HepG2 (cell line): ENCODE results near the gene SRSF8. TPM values are rescaled to one million over a fixed set of nuclear protein-coding genes. Genes with fewer than 3 reads are reported as not detected.
A peak's percentile ranks its signal among the peaks of the same experiment; 100 is the strongest.

ENCODE experiments used
- ATAC-seq: fragments of 200-7000 bp; cut with Tn5 transposase; 3 replicates; pipeline ENCODE4 v1.9.1; 2020; ENCODE audit warnings: mild to moderate bottlenecking, moderate library complexity
- BruUV-seq: library from RNA; stranded (reverse); fragments of 400-500 nt; replicated peaks from 2 replicates; lab custom pipeline; 2021; lab: Mats Ljungman, UMichigan
- CTCF ChIA-PET: fragments of 300-600 bp; formaldehyde crosslinking; extraction: SDS; loops from one replicate; lab custom pipeline; 2021; ENCODE audit warnings: low total read pairs, inconsistent platforms, low intra/inter-chr PET ratio; lab: Yijun Ruan, JAX
- POLR2A ChIA-PET: fragments of 350-600 bp; sonication (Branson Sonifier 250); formaldehyde crosslinking; loops from one replicate; lab custom pipeline; 2020; ENCODE audit warnings: antibody characterized with exemption, inconsistent platforms; lab: Yijun Ruan, JAX
- DNase-seq: peaks from one replicate; pipeline ENCODE4 v3.0.0-alpha.2; 2015; ENCODE audit warnings: low spot score
- FAIRE-seq: peaks from 3 replicates; lab custom pipeline; 2011; peaks lifted over from hg19 to GRCh38; lab: Jason Lieb, UNC
- H2AFZ ChIP-seq: one replicate; pipeline ENCODE4 v1.6.1; 2011; ENCODE audit warnings: low read length, inconsistent platforms
- H3K27ac ChIP-seq: fragments of 300-600 bp; 3 replicates; pipeline ENCODE4 v1.8.0; 2011; ENCODE audit warnings: mixed run types, mild to moderate bottlenecking, mixed read lengths, low read length, inconsistent platforms; ENCODE audit not compliant: insufficient read depth; ENCODE audit errors: extremely low read length
- H3K27me3 ChIP-seq, 2 experiments: fragments of 200-600 bp in 1 of 2; 2 replicates in 1 of 2; 3 replicates in 1 of 2; pipeline versions ENCODE4 v1.6.0 to v1.8.0; 2011; ENCODE audit warnings: low read length in 2 of 2, mild to moderate bottlenecking in 2 of 2, moderate library complexity in 2 of 2, inconsistent platforms in 1 of 2; ENCODE audit not compliant: insufficient read depth in 2 of 2, control insufficient read depth in 1 of 2
- H3K36me3 ChIP-seq, 2 experiments: fragments of 200-600 bp in 1 of 2; replicated peaks in 1 of 2; 2 replicates in 1 of 2; 3 replicates in 1 of 2; pipeline versions ENCODE4 v1.5.1 to v1.8.0; 2011; ENCODE audit warnings: low read length in 2 of 2, inconsistent platforms in 1 of 2; ENCODE audit not compliant: insufficient read depth in 2 of 2, control insufficient read depth in 1 of 2
- H3K4me1 ChIP-seq: 2 replicates; pipeline ENCODE4 v1.5.1; 2012; ENCODE audit warnings: low read length, inconsistent platforms; ENCODE audit not compliant: insufficient read depth
- H3K4me2 ChIP-seq: 2 replicates; pipeline ENCODE4 v1.6.0; 2011; ENCODE audit warnings: low read depth, low read length, inconsistent platforms
- H3K4me3 ChIP-seq, 3 experiments: fragments of 200-600 bp in 1 of 3; sonication (generic), shearing (Covaris generic) in 1 of 3; replicated peaks in 1 of 3; 2 replicates each; pipeline ENCODE4 v1.5.1; 2011 to 2016; ENCODE audit warnings: low read length in 3 of 3, inconsistent platforms in 2 of 3, low read depth in 2 of 3, mild to moderate bottlenecking in 2 of 3, control low read depth in 1 of 3, mixed read lengths in 1 of 3; ENCODE audit not compliant: insufficient read depth in 1 of 3
- H3K79me2 ChIP-seq: one replicate; pipeline ENCODE4 v1.6.1; 2011; ENCODE audit warnings: low read length, inconsistent platforms; ENCODE audit not compliant: insufficient read depth
- H3K9ac ChIP-seq: 2 replicates; pipeline ENCODE4 v1.6.0; 2011; ENCODE audit warnings: mild to moderate bottlenecking, low read depth, low read length, inconsistent platforms; ENCODE audit not compliant: insufficient read depth
- H3K9me3 ChIP-seq: 2 replicates; pipeline ENCODE4 v1.5.1; 2012; ENCODE audit warnings: mild to moderate bottlenecking, low read length
- H4K20me1 ChIP-seq: 2 replicates; pipeline ENCODE4 v1.6.0; 2011; ENCODE audit warnings: inconsistent platforms, mild to moderate bottlenecking, low read length, moderate library complexity; ENCODE audit not compliant: insufficient read depth
- ATF5 ChIP-seq: sonication (generic); formaldehyde crosslinking; IDR thresholded peaks from 2 replicates; pipeline ENCODE4 v1.4.0; 2020; ENCODE audit warnings: mild to moderate bottlenecking, low read depth, missing genetic modification reagents
- ATM ChIP-seq: fragments of 450-650 bp; IDR thresholded peaks from 2 replicates; pipeline ENCODE4 v1.7.1; 2017; ENCODE audit warnings: mild to moderate bottlenecking, borderline replicate concordance
- CREBL2 ChIP-seq: sonication (generic); formaldehyde crosslinking; IDR thresholded peaks from 2 replicates; pipeline ENCODE4 v1.8.1; 2023; ENCODE audit warnings: missing genetic modification reagents, mild to moderate bottlenecking, borderline replicate concordance
- ESRRA ChIP-seq: sonication (generic); formaldehyde crosslinking; IDR thresholded peaks from 2 replicates; pipeline ENCODE4 v1.5.1; 2020; ENCODE audit warnings: mild to moderate bottlenecking, low read depth, missing genetic modification reagents
- FOXO4 ChIP-seq: sonication (generic); formaldehyde crosslinking; conservative IDR thresholded peaks from 2 replicates; pipeline ENCODE4 v1.8.1; 2023; ENCODE audit warnings: missing genetic modification reagents
- JUNB ChIP-seq: sonication (generic); formaldehyde crosslinking; IDR thresholded peaks from 2 replicates; pipeline ENCODE4 v1.8.0; 2022; ENCODE audit warnings: missing genetic modification reagents, mild to moderate bottlenecking, borderline replicate concordance
- PHF5A ChIP-seq: IDR thresholded peaks from one replicate; pipeline ENCODE4 v1.6.1; 2018; ENCODE audit warnings: low read depth, missing genetic modification reagents; ENCODE audit not compliant: unreplicated experiment
- TBX3 ChIP-seq: fragments of 450-650 bp; IDR thresholded peaks from 2 replicates; pipeline ENCODE4 v1.6.1; 2017; ENCODE audit warnings: antibody characterized with exemption, mild to moderate bottlenecking, inconsistent platforms, borderline replicate concordance
- TP53 ChIP-seq: sonication (generic); formaldehyde crosslinking; conservative IDR thresholded peaks from 2 replicates; pipeline ENCODE4 v1.4.0; 2020; ENCODE audit warnings: missing genetic modification reagents
- ZBTB25 ChIP-seq: IDR thresholded peaks from 2 replicates; pipeline ENCODE4 v1.6.1; 2018; ENCODE audit warnings: missing genetic modification reagents
- ZNF607 ChIP-seq: sonication (generic); formaldehyde crosslinking; IDR thresholded peaks from 2 replicates; pipeline ENCODE4 v1.5.1; 2020; ENCODE audit warnings: missing genetic modification reagents, mild to moderate bottlenecking, borderline replicate concordance
- ZSCAN20 ChIP-seq: sonication (generic); formaldehyde crosslinking; IDR thresholded peaks from 2 replicates; pipeline ENCODE4 v1.4.0; 2020; ENCODE audit warnings: missing genetic modification reagents, mild to moderate bottlenecking, borderline replicate concordance
- WGBS: methylation state at CpG from one replicate; pipeline ENCODE4 v1.1.6; 2017; ENCODE audit warnings: low lambda C conversion rate; 5-methylcytosine and 5-hydroxymethylcytosine counted together
- in situ Hi-C: cut with HindIII; loops from 2 replicates; pipeline ENCODE4 v1.10.0; 2017; ENCODE audit warnings: low pct_unique_long_range_greater_than_20kb; ENCODE audit not compliant: extremely low pct_ligation_motif_present
- intact Hi-C: fragments of 100-400 bp; cut with micrococcal nuclease; formaldehyde crosslinking; loops from one replicate; pipeline ENCODE4 v1.10.0; 2022; ENCODE audit not compliant: unreplicated experiment
- polyA plus RNA-seq, 8 experiments: library from polyadenylated mRNA; depleted of rRNA in 3 of 8; stranded (reverse) in 7 of 8; unstranded in 1 of 8; fragments of >200 nt; fragmentation: Illumina TruSeq in 4 of 8; extraction: Trizol in 4 of 8; gene quantifications; 2 replicates each; pipeline versions ENCODE4 v1.2.1 to v1.2.3, GENCODE V29; 2011 to 2016; ENCODE audit warnings: low read depth in 4 of 8, missing spikeins in 1 of 8, mixed read lengths in 1 of 8; ENCODE audit not compliant: insufficient read depth in 1 of 8
- total RNA-seq, 5 experiments: library from RNA; depleted of rRNA; stranded (reverse); fragments of >200 nt; fragmentation: Illumina TruSeq; extraction: Trizol; gene quantifications; 2 replicates each; pipeline ENCODE4 v1.2.3, GENCODE V29; 2016; ENCODE audit warnings: low read depth in 1 of 5

Gene SRSF8
- total and polyA plus RNA-seq, 2 of the 13 experiments (the other 11 are each of a cell fraction or from before 2014, with no cell fraction given): 21.8 to 25.8 TPM

- no peak for DNase-seq
- BruUV-seq: no TSS peak
- in situ Hi-C loops: loop anchor here (10.0 kb wide), 1 partner anchor 639 kb away; no protein-coding TSS in a partner anchor
- Histone ChIP-seq H3K27ac (no peak overlapping the region), H2AFZ (no peak overlapping the region), H3K36me3 (no peaks in the 10 kb centered on the region), H3K4me2 (no peak overlapping the region), H3K79me2 (peaks cover 24% of the 10 kb centered on the region), H3K27me3 (no peaks in the 10 kb centered on the region; a peak in 1 of 5 replicates), H4K20me1 (peaks cover under 1% of the 10 kb centered on the region; the same call in 1 of the 2 replicates), H3K9me3 (no peaks in the 10 kb centered on the region), H3K9ac (no peak overlapping the region), H3K4me3 (no peak overlapping the region), H3K4me1 (peaks cover 18% of the 10 kb centered on the region)
- 95% methylated on average over 1 of the region's 1 CpG for WGBS
- no peak for FAIRE-seq
- TF ChIP-seq TP53 (CRISPR knock-in tag) (peak; percentile 94; the same call in 1 of the 2 replicates), FOXO4 (CRISPR knock-in tag) (no peak)
- CTCF ChIA-PET: no interaction called here
- no peak for ATAC-seq
- intact Hi-C loops: loop anchor here (10.0 kb wide), 1 partner anchor 551 kb away; the partner anchor contains the start of gene C11orf97
- POLR2A ChIA-PET: no interaction called here
Observed at GRCh38 chr11:95065336-95065735, 1.4 kb upstream of the SRSF8 start.

GRCh38 chr11:95067039-95067840 is 521 bp downstream of the SRSF8 start:
- peaks cover 18% of the 10 kb centered on the region for H3K4me1 ChIP-seq
- H4K20me1 ChIP-seq: peaks cover 3% of the 10 kb centered on the region; the same call in 1 of the 2 replicates
- peak overlapping the region; percentile 80 to 97 (median 93) for H3K4me3 ChIP-seq
- 2% methylated on average over 8 of the region's 98 CpGs for WGBS
- peaks cover 24% of the 10 kb centered on the region for H3K79me2 ChIP-seq
- H2AFZ ChIP-seq: peak overlapping the region; percentile 76
- CTCF ChIA-PET: no interaction called here
- no TSS peak for BruUV-seq
- DNase-seq (peak; percentile 57), FAIRE-seq (no peak), ATAC-seq (peak; percentile 91)
- H3K36me3 ChIP-seq: no peaks in the 10 kb centered on the region
- no peaks in the 10 kb centered on the region; a peak in 1 of 5 replicates for H3K27me3 ChIP-seq
- in situ Hi-C loops (loop anchor here (10.0 kb wide), 1 partner anchor 638 kb away; no protein-coding TSS in a partner anchor), intact Hi-C loops (loop anchor here (1.0 to 10.0 kb wide), 2 partner anchors 82 to 552 kb away; partner anchors contain the start of gene C11orf97)
- no peaks in the 10 kb centered on the region for H3K9me3 ChIP-seq
- POLR2A ChIA-PET: interaction anchor here (0.6 to 3.5 kb wide), 17 partner anchors 9 to 1321 kb away, joined by 3 to 48 read pairs (median 4); partner anchors contain the start of genes CEP57, CWC15, ENDOD1 and FAM76B
- peak overlapping the region; percentile 82 for H3K4me2 ChIP-seq
- peak overlapping the region; percentile 93 for H3K27ac ChIP-seq
- H3K9ac ChIP-seq: peak overlapping the region; percentile 94
- TF ChIP-seq ZNF607 (CRISPR knock-in tag) (0 out of 2 replicates have a peak, but pooled peaks have one; percentile 41), PHF5A (no peak), TBX3 (no peak; the same call in 1 of the 2 replicates), JUNB (CRISPR knock-in tag) (no peak), CREBL2 (no peak), ATM (no peak), ZSCAN20 (CRISPR knock-in tag) (no peak), ESRRA (CRISPR knock-in tag) (0 out of 2 replicates have a peak, but pooled peaks have one; percentile 32), ZBTB25 (no peak; the same call in 1 of the 2 replicates), ATF5 (CRISPR knock-in tag) (no peak)
